Measurements from ENCODE around the gene ATOH8. TPM values are rescaled to one million over a fixed set of nuclear protein-coding genes. Genes with fewer than 3 reads are reported as not detected.

The ATOH8 gene
- polyA plus RNA-seq, 1 donor (not counting 4 experiments of a cell fraction or from before 2014, with no cell fraction given) = not detected

DNA sequence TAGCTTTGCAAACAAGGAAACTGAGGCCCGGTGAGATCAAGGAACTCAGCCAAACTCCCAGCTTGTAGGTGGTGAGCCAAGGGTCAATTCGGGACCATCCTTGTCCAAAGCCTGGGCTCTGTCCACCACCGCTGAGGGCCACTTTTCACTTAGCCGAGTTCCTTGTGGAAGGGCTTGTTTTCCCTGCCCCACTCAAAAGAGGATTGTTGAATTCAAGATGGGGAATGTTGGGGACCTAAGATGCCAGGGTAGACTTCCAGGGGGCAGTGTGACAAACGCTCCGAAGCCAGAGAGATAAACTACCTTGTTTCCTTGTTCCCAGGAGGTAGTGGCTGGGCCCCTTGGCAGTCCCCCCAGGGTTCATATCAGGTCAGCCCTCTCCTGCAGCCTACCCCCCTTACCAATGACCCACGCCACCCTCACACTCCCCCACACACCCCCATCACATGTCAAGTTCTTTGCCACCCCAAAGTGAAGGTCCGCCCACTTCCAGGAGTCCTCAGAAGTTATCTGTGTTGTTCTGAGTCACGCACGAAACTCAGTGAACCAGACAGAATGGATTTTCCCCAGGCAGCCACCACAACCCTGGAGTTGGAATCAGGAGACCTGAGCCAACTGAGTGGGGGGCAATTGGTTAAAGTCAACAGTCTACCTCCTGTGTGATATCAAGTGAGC is 10.3 kb upstream of the ATOH8 start:
- H3K9me1 ChIP-seq (ENCODE audit: control insufficient read depth, extremely low read depth, insufficient read depth, low read length) = no peaks in the 10 kb centered on the region
- dilution Hi-C loops (cut with MboI; ENCODE audit: extremely low pct_ligation_motif_present, low sequenced_read_pairs) = no loop called here
- peaks cover 57% of the 10 kb centered on the region for H3K27me3 ChIP-seq (ENCODE audit: control insufficient read depth, extremely low read depth, insufficient read depth, low read length)
- TF ChIP-seq CTCF (optimal IDR thresholded peaks at IDR 0.05 in 1 of 3, IDR thresholded peaks at IDR 0.05 in 1 of 3, conservative IDR thresholded peaks at IDR 0.05 in 1 of 3; ENCODE audit: extremely low read depth in 1 of 3, insufficient read depth in 2 of 3, low read length in 3 of 3) (no peak), EZH2 (IDR thresholded peaks at IDR 0.05; ENCODE audit: low read length) (no peak)
- H3K4me3 ChIP-seq (ENCODE audit: control insufficient read depth in 2 of 3, extremely low read depth in 1 of 3, insufficient read depth in 2 of 3, low read depth in 1 of 3, low read length in 3 of 3) = no peak overlapping the region
- FAIRE-seq = no peak
- H3K27ac ChIP-seq (ENCODE audit: control insufficient read depth, insufficient read depth, low read length) = no peak overlapping the region
- no peaks in the 10 kb centered on the region for H3K79me2 ChIP-seq (ENCODE audit: control insufficient read depth, insufficient read depth, low read length)
- H4K20me1 ChIP-seq (ENCODE audit: control insufficient read depth, extremely low read depth, insufficient read depth, low read length) = no peaks in the 10 kb centered on the region
- H3K36me3 ChIP-seq (ENCODE audit: control insufficient read depth in 2 of 2, extremely low read depth in 1 of 2, insufficient read depth in 2 of 2, low read length in 2 of 2) = no peaks in the 10 kb centered on the region
- no peak overlapping the region for H2AFZ ChIP-seq (ENCODE audit: control insufficient read depth, low read length)
- peaks cover 15% of the 10 kb centered on the region for H3K4me1 ChIP-seq (ENCODE audit: control insufficient read depth, extremely low read depth, insufficient read depth, low read length)
- H3K4me2 ChIP-seq (ENCODE audit: control insufficient read depth, extremely low read depth, insufficient read depth, low read depth, low read length) = no peak overlapping the region
- no peak overlapping the region for H3K9ac ChIP-seq (ENCODE audit: control insufficient read depth, extremely low read depth, insufficient read depth, low read length)
- no peak for DNase-seq (ENCODE audit: low read depth, low spot score)
- H3K9me3 ChIP-seq (ENCODE audit: control insufficient read depth, low read depth, low read length) = no peaks in the 10 kb centered on the region

GRCh38 chr2:85744055-85744454 is 9.7 kb upstream of the ATOH8 start:
- H3K9me3 ChIP-seq (ENCODE audit: control insufficient read depth, low read depth, low read length) = no peaks in the 10 kb centered on the region
- H3K9ac ChIP-seq (ENCODE audit: control insufficient read depth, extremely low read depth, insufficient read depth, low read length) = no peak overlapping the region
- H3K36me3 ChIP-seq (ENCODE audit: control insufficient read depth in 2 of 2, extremely low read depth in 1 of 2, insufficient read depth in 2 of 2, low read length in 2 of 2) = no peaks in the 10 kb centered on the region
- H2AFZ ChIP-seq (ENCODE audit: control insufficient read depth, low read length) = no peak overlapping the region
- H3K4me1 ChIP-seq (ENCODE audit: control insufficient read depth, extremely low read depth, insufficient read depth, low read length) = peaks cover 15% of the 10 kb centered on the region
- H3K27ac ChIP-seq (ENCODE audit: control insufficient read depth, insufficient read depth, low read length) = no peak overlapping the region
- no peak overlapping the region for H3K4me2 ChIP-seq (ENCODE audit: control insufficient read depth, extremely low read depth, insufficient read depth, low read depth, low read length)
- H3K27me3 ChIP-seq (ENCODE audit: control insufficient read depth, extremely low read depth, insufficient read depth, low read length) = peaks cover 63% of the 10 kb centered on the region
- DNase-seq (ENCODE audit: low read depth, low spot score) (no peak), FAIRE-seq (no peak)
- no peaks in the 10 kb centered on the region for H3K79me2 ChIP-seq (ENCODE audit: control insufficient read depth, insufficient read depth, low read length)
- dilution Hi-C loops (cut with MboI; ENCODE audit: extremely low pct_ligation_motif_present, low sequenced_read_pairs) = no loop called here
- H3K9me1 ChIP-seq (ENCODE audit: control insufficient read depth, extremely low read depth, insufficient read depth, low read length) = no peaks in the 10 kb centered on the region
- TF ChIP-seq CTCF (optimal IDR thresholded peaks at IDR 0.05 in 1 of 3, IDR thresholded peaks at IDR 0.05 in 1 of 3, conservative IDR thresholded peaks at IDR 0.05 in 1 of 3; ENCODE audit: extremely low read depth in 1 of 3, insufficient read depth in 2 of 3, low read length in 3 of 3) (no peak), EZH2 (IDR thresholded peaks at IDR 0.05; ENCODE audit: low read length) (no peak)
- H4K20me1 ChIP-seq (ENCODE audit: control insufficient read depth, extremely low read depth, insufficient read depth, low read length) = no peaks in the 10 kb centered on the region
- H3K4me3 ChIP-seq (ENCODE audit: control insufficient read depth in 2 of 3, extremely low read depth in 1 of 3, insufficient read depth in 2 of 3, low read depth in 1 of 3, low read length in 3 of 3) = no peak overlapping the region
